H9 (cell line): ENCODE data around the gene BPIFB2. TPM values are rescaled to one million over a fixed set of nuclear protein-coding genes. Genes with fewer than 3 reads are reported as not detected.
A peak's percentile ranks its signal among the peaks of the same experiment; 100 is the strongest.

Experiments
- DNase-seq: peaks from one replicate; pipeline ENCODE4 v3.0.0-alpha.2; 2017
- H2AFZ ChIP-seq: one replicate; pipeline ENCODE4 v1.6.1; 2013; ENCODE audit warnings: mild to moderate bottlenecking, low read length, control low read depth, moderate library complexity
- H2AK5ac ChIP-seq: 2 replicates; pipeline ENCODE4 v1.6.1; 2013; ENCODE audit warnings: low read length, control low read depth, mixed read lengths; ENCODE audit not compliant: insufficient read length
- H2BK120ac ChIP-seq: one replicate; pipeline ENCODE4 v1.6.1; 2013; ENCODE audit warnings: low read depth, mild to moderate bottlenecking, low read length, control low read depth, inconsistent platforms; ENCODE audit not compliant: poor library complexity, severe bottlenecking
- H2BK12ac ChIP-seq: 2 replicates; pipeline ENCODE4 v1.6.1; 2013; ENCODE audit warnings: low read length, control low read depth, mixed read lengths, low read depth; ENCODE audit not compliant: insufficient read length
- H2BK15ac ChIP-seq: 2 replicates; pipeline ENCODE4 v1.6.1; 2013; ENCODE audit warnings: low read depth, low read length, control low read depth
- H2BK20ac ChIP-seq: one replicate; pipeline ENCODE4 v1.6.1; 2013; ENCODE audit warnings: low read depth, mild to moderate bottlenecking, low read length, control low read depth, inconsistent platforms; ENCODE audit not compliant: poor library complexity, severe bottlenecking
- H2BK5ac ChIP-seq: 2 replicates; pipeline ENCODE4 v1.6.1; 2013; ENCODE audit warnings: low read length, control low read depth, mixed read lengths; ENCODE audit not compliant: insufficient read length
- H3K14ac ChIP-seq: 2 replicates; pipeline ENCODE4 v1.6.1; 2013; ENCODE audit warnings: low read length, control low read depth; ENCODE audit not compliant: insufficient read depth
- H3K18ac ChIP-seq: 2 replicates; pipeline ENCODE4 v1.6.1; 2013; ENCODE audit warnings: low read depth, mild to moderate bottlenecking, mixed read lengths, low read length, control low read depth; ENCODE audit not compliant: insufficient read length
- H3K23ac ChIP-seq: 2 replicates; pipeline ENCODE4 v1.6.1; 2013; ENCODE audit warnings: low read length, control low read depth, mixed read lengths, low read depth; ENCODE audit not compliant: insufficient read length
- H3K23me2 ChIP-seq: 2 replicates; pipeline ENCODE4 v1.6.1; 2013; ENCODE audit warnings: low read depth, mild to moderate bottlenecking, mixed read lengths, low read length, control low read depth; ENCODE audit not compliant: insufficient read length, poor library complexity, severe bottlenecking
- H3K27ac ChIP-seq: 2 replicates; pipeline ENCODE4 v1.5.1; 2013; ENCODE audit warnings: low read length, control low read depth, mixed read lengths, low read depth; ENCODE audit not compliant: insufficient read length
- H3K27me3 ChIP-seq: 2 replicates; pipeline ENCODE4 v1.6.1; 2013; ENCODE audit warnings: low read length, control low read depth, inconsistent platforms; ENCODE audit not compliant: insufficient read depth
- H3K4ac ChIP-seq: 2 replicates; pipeline ENCODE4 v1.6.1; 2013; ENCODE audit warnings: low read depth, mild to moderate bottlenecking, control low read depth, inconsistent platforms, low read length, moderate library complexity
- H3K4me1 ChIP-seq: 2 replicates; pipeline ENCODE4 v1.6.1; 2013; ENCODE audit warnings: low read length, control low read depth, inconsistent platforms; ENCODE audit not compliant: insufficient read depth
- H3K4me2 ChIP-seq: 2 replicates; pipeline ENCODE4 v1.6.1; 2013; ENCODE audit warnings: low read length, control low read depth, mixed read lengths; ENCODE audit not compliant: insufficient read length, insufficient read depth
- H3K56ac ChIP-seq: 2 replicates; pipeline ENCODE4 v1.6.1; 2013; ENCODE audit warnings: low read depth, mild to moderate bottlenecking, mixed read lengths, low read length, control low read depth; ENCODE audit not compliant: insufficient read length
- H3K79me1 ChIP-seq: 2 replicates; pipeline ENCODE4 v1.6.1; 2013; ENCODE audit warnings: low read depth, mild to moderate bottlenecking, moderate library complexity, low read length, control low read depth, inconsistent platforms; ENCODE audit not compliant: insufficient read depth, poor library complexity, severe bottlenecking
- H3K79me2 ChIP-seq: 2 replicates; pipeline ENCODE4 v1.6.1; 2013; ENCODE audit warnings: low read length, control low read depth, inconsistent platforms; ENCODE audit not compliant: insufficient read depth
- H3K9ac ChIP-seq: 2 replicates; pipeline ENCODE4 v1.6.1; 2013; ENCODE audit warnings: low read length, control low read depth, mixed read lengths; ENCODE audit not compliant: insufficient read length; ENCODE audit errors: extremely low read depth
- H3K9me3 ChIP-seq: one replicate; pipeline ENCODE4 v1.6.1; 2013; ENCODE audit warnings: low read depth, low read length, inconsistent platforms; ENCODE audit not compliant: control insufficient read depth
- H3T11ph ChIP-seq: one replicate; pipeline ENCODE4 v1.6.1; 2013; ENCODE audit warnings: mild to moderate bottlenecking, low read length, control low read depth, inconsistent platforms
- H4K20me1 ChIP-seq: one replicate; pipeline ENCODE4 v1.6.1; 2013; ENCODE audit not compliant: control insufficient read depth, insufficient read length, insufficient read depth
- H4K5ac ChIP-seq: 2 replicates; pipeline ENCODE4 v1.6.1; 2013; ENCODE audit warnings: low read depth, mild to moderate bottlenecking, mixed read lengths, low read length, control low read depth; ENCODE audit not compliant: insufficient read length
- H4K8ac ChIP-seq: replicated peaks from 2 replicates; pipeline ENCODE4 v1.6.1; 2013; ENCODE audit warnings: low read length, control low read depth, mixed read lengths, low read depth; ENCODE audit not compliant: insufficient read length
- H4K91ac ChIP-seq: 2 replicates; pipeline ENCODE4 v1.6.1; 2013; ENCODE audit warnings: low read depth, mild to moderate bottlenecking, moderate library complexity, mixed read lengths, low read length, control low read depth; ENCODE audit not compliant: insufficient read length
- H3K27ac Mint-ChIP-seq, 3 experiments: 2 replicates in 2 of 3; 3 replicates in 1 of 3; pipeline ENCODE4 v1.8.0; 2020 to 2021; ENCODE audit warnings: mixed read lengths in 3 of 3, mild to moderate bottlenecking in 1 of 3, moderate library complexity in 1 of 3
- H3K27me3 Mint-ChIP-seq: 2 replicates; pipeline ENCODE4 v1.8.0; 2021; ENCODE audit warnings: low read depth, mild to moderate bottlenecking, moderate library complexity, mixed read lengths
- H3K36me3 Mint-ChIP-seq, 3 experiments: 2 replicates in 2 of 3; 3 replicates in 1 of 3; pipeline ENCODE4 v1.8.0; 2020 to 2021; ENCODE audit warnings: low read depth in 3 of 3, mixed read lengths in 3 of 3; ENCODE audit not compliant: insufficient read depth in 1 of 3
- H3K4me1 Mint-ChIP-seq, 2 experiments: 2 replicates each; pipeline ENCODE4 v1.8.0; 2020; ENCODE audit warnings: mixed read lengths in 2 of 2
- H3K4me3 Mint-ChIP-seq, 2 experiments: 2 replicates in 1 of 2; 3 replicates in 1 of 2; pipeline ENCODE4 v1.8.0; 2020 to 2021; ENCODE audit warnings: mild to moderate bottlenecking in 2 of 2, mixed read lengths in 2 of 2, moderate library complexity in 1 of 2
- H3K9me3 Mint-ChIP-seq, 2 experiments: 2 replicates in 1 of 2; 3 replicates in 1 of 2; pipeline ENCODE4 v1.8.0; 2020; ENCODE audit warnings: mild to moderate bottlenecking in 2 of 2, mixed read lengths in 2 of 2, moderate library complexity in 1 of 2
- WGBS: extraction: QIAGEN DNeasy Blood & Tissue Kit; methylation state at CpG from one replicate; pipeline ENCODE4 v1.1.7; 2013; ENCODE audit warnings: missing lambda C conversion rate, low lambda C conversion rate, mixed read lengths; ENCODE audit not compliant: insufficient read length; ENCODE audit errors: extremely low coverage; 5-methylcytosine and 5-hydroxymethylcytosine counted together
- total RNA-seq: library from RNA; stranded (reverse); gene quantifications from 2 replicates; pipeline ENCODE4 v1.2.1, GENCODE V29; 2021
- TF ChIP-seq, protein P1 (sequence below): fragments of 200-600 bp; sonication (generic); conservative IDR thresholded peaks from 3 replicates; pipeline ENCODE4 v1.8.0; 2021; ENCODE audit warnings: antibody characterized with exemption, mild to moderate bottlenecking

Gene BPIFB2
- total RNA-seq, 1 experiment from 2014 or later: not detected

GRCh38 chr20:32972181-32973076 is 35.1 kb upstream of the BPIFB2 start:
- Histone ChIP-seq H4K20me1 (no peaks in the 10 kb centered on the region), H3K23me2 (no peaks in the 10 kb centered on the region), H3K9ac (no peak overlapping the region), H4K5ac (no peak overlapping the region), H3K27ac (no peak overlapping the region), H3K79me1 (no peaks in the 10 kb centered on the region), H4K8ac (no peak overlapping the region), H3K4ac (no peak overlapping the region), H3K27me3 (no peaks in the 10 kb centered on the region; the same call in 1 of the 2 replicates), H2BK15ac (no peak overlapping the region), H2BK20ac (no peak overlapping the region), H3K56ac (no peak overlapping the region), H3K14ac (peak overlapping the region; percentile 16), H3K79me2 (no peaks in the 10 kb centered on the region), H3K18ac (peak overlapping the region; percentile 12), H2AK5ac (no peak overlapping the region), H3K4me1 (peaks cover 4% of the 10 kb centered on the region; the same call in 1 of the 2 replicates), H3K23ac (no peak overlapping the region), H3K4me2 (no peak overlapping the region), H2BK120ac (no peak overlapping the region), H3T11ph (no peak overlapping the region), H2BK12ac (no peak overlapping the region), H4K91ac (peak overlapping the region; percentile 8), H3K9me3 (no peaks in the 10 kb centered on the region), H2AFZ (no peak overlapping the region), H2BK5ac (no peak overlapping the region)
- Mint-ChIP-seq H3K27ac (peak overlapping the region in 2 of 3 experiments; percentile 3 to 12; a peak in 2 of 7 replicates), H3K4me1 (peaks cover 14 to 21% of the 10 kb centered on the region in 2 experiments), H3K27me3 (peaks cover 7% of the 10 kb centered on the region), H3K36me3 (peaks cover 0 to 8% (median 8%) of the 10 kb centered on the region in 3 experiments; a peak in 5 of 7 replicates), H3K9me3 (peaks cover 8 to 11% of the 10 kb centered on the region in 2 experiments), H3K4me3 (no peak overlapping the region)
- TF ChIP-seq, protein P1, sequence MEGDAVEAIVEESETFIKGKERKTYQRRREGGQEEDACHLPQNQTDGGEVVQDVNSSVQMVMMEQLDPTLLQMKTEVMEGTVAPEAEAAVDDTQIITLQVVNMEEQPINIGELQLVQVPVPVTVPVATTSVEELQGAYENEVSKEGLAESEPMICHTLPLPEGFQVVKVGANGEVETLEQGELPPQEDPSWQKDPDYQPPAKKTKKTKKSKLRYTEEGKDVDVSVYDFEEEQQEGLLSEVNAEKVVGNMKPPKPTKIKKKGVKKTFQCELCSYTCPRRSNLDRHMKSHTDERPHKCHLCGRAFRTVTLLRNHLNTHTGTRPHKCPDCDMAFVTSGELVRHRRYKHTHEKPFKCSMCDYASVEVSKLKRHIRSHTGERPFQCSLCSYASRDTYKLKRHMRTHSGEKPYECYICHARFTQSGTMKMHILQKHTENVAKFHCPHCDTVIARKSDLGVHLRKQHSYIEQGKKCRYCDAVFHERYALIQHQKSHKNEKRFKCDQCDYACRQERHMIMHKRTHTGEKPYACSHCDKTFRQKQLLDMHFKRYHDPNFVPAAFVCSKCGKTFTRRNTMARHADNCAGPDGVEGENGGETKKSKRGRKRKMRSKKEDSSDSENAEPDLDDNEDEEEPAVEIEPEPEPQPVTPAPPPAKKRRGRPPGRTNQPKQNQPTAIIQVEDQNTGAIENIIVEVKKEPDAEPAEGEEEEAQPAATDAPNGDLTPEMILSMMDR: no peak
- no CpG with 5 or more reads among the region's 13 CpGs for WGBS
- DNase-seq: peak; percentile 47
